HepG2 (cell line): ENCODE measurements around the gene NAA38. TPM values are rescaled to one million over a fixed set of nuclear protein-coding genes. Genes with fewer than 3 reads are reported as not detected.

Source experiments
- ARID5B ChIP-seq: IDR thresholded peaks from 2 replicates; pipeline ENCODE4 v1.4.0; 2020; ENCODE audit warnings: mild to moderate bottlenecking, missing genetic modification reagents
- LCORL ChIP-seq, 2 experiments: fragments of 450-650 bp in 1 of 2; sonication (generic) in 1 of 2; formaldehyde crosslinking in 1 of 2; IDR thresholded peaks; 2 replicates each; pipeline versions ENCODE4 v1.5.0 to v1.6.1; 2017 to 2020; ENCODE audit warnings: antibody characterized with exemption in 1 of 2, missing genetic modification reagents in 1 of 2
- NBN ChIP-seq: fragments of 450-650 bp; conservative IDR thresholded peaks from 2 replicates; pipeline ENCODE4 v1.6.1; 2017
- NFYC ChIP-seq: IDR thresholded peaks from 2 replicates; pipeline ENCODE4 v1.6.1; 2016; ENCODE audit warnings: missing genetic modification reagents, missing compliant biosample characterization
- PHF8 ChIP-seq: sonication (generic); formaldehyde crosslinking; IDR thresholded peaks from 2 replicates; pipeline ENCODE4 v1.5.0; 2020; ENCODE audit warnings: missing genetic modification reagents
- RARA ChIP-seq: IDR thresholded peaks from 2 replicates; pipeline ENCODE4 v1.6.1; 2016; ENCODE audit warnings: missing genetic modification reagents, missing compliant biosample characterization
- SAP130 ChIP-seq: IDR thresholded peaks from 2 replicates; pipeline ENCODE4 v1.6.1; 2016; ENCODE audit warnings: low read depth
- TFDP1 ChIP-seq: IDR thresholded peaks from 2 replicates; pipeline ENCODE4 v1.6.1; 2016; ENCODE audit warnings: missing compliant biosample characterization, missing genetic modification reagents, borderline replicate concordance
- ZMYM2 ChIP-seq: sonication (generic); formaldehyde crosslinking; IDR thresholded peaks from 2 replicates; pipeline ENCODE4 v1.8.0; 2022; ENCODE audit warnings: mild to moderate bottlenecking, missing genetic modification reagents
- ZNF282 ChIP-seq: fragments of 450-650 bp; IDR thresholded peaks from 2 replicates; pipeline ENCODE4 v1.6.1; 2018; ENCODE audit not compliant: partially characterized antibody
- ZNF546 ChIP-seq: sonication (generic); formaldehyde crosslinking; conservative IDR thresholded peaks from 2 replicates; pipeline ENCODE4 v1.8.1; 2023; ENCODE audit warnings: mild to moderate bottlenecking, missing genetic modification reagents
- ZNF616 ChIP-seq: sonication (generic); formaldehyde crosslinking; IDR thresholded peaks from 2 replicates; pipeline ENCODE4 v1.5.0; 2020; ENCODE audit warnings: low read depth, mild to moderate bottlenecking, missing genetic modification reagents
- ZNF672 ChIP-seq: sonication (generic); formaldehyde crosslinking; IDR thresholded peaks from 2 replicates; pipeline ENCODE4 v1.8.1; 2022; ENCODE audit warnings: missing genetic modification reagents
- ZNF687 ChIP-seq: sonication (generic); formaldehyde crosslinking; IDR thresholded peaks from 2 replicates; pipeline ENCODE4 v1.5.1; 2020; ENCODE audit warnings: mild to moderate bottlenecking, missing genetic modification reagents, moderate library complexity
- ZNF800 ChIP-seq: sonication (generic); formaldehyde crosslinking; IDR thresholded peaks from 2 replicates; pipeline ENCODE4 v1.4.0; 2020; ENCODE audit warnings: missing genetic modification reagents
- polyA plus RNA-seq, 8 experiments: library from polyadenylated mRNA; depleted of rRNA in 3 of 8; stranded (reverse) in 7 of 8; unstranded in 1 of 8; fragments of >200 nt; fragmentation: Illumina TruSeq in 4 of 8; extraction: Trizol in 4 of 8; gene quantifications; 2 replicates each; pipeline versions ENCODE4 v1.2.1 to v1.2.3, GENCODE V29; 2011 to 2016; ENCODE audit warnings: low read depth in 4 of 8, missing spikeins in 1 of 8, mixed read lengths in 1 of 8; ENCODE audit not compliant: insufficient read depth in 1 of 8
- total RNA-seq, 5 experiments: library from RNA; depleted of rRNA; stranded (reverse); fragments of >200 nt; fragmentation: Illumina TruSeq; extraction: Trizol; gene quantifications; 2 replicates each; pipeline ENCODE4 v1.2.3, GENCODE V29; 2016; ENCODE audit warnings: low read depth in 1 of 5

NAA38 gene
- total and polyA plus RNA-seq, 2 of the 13 experiments (the other 11 are each of a cell fraction or from before 2014, with no cell fraction given), result 46.9 to 91.6 TPM

GRCh38 chr17:7887482-7888183 lies 30.3 kb upstream of the NAA38 start (continued):
- peak; percentile 89 for TF ChIP-seq ZNF687 (CRISPR knock-in tag)
- TF ChIP-seq ZMYM2 (CRISPR knock-in tag), result no peak
- peak; percentile 13; the same call in 1 of the 2 replicates for TF ChIP-seq TFDP1
- TF ChIP-seq ZNF546 (CRISPR knock-in tag), result no peak
- peak; percentile 60 for TF ChIP-seq ARID5B (CRISPR knock-in tag)
- no peak for TF ChIP-seq NBN
- no peak for TF ChIP-seq ZNF616 (CRISPR knock-in tag)
- TF ChIP-seq ZNF800, result no peak; the same call in 1 of the 2 replicates
- TF ChIP-seq SAP130, result peak; percentile 80
- TF ChIP-seq NFYC, result no peak
- TF ChIP-seq PHF8 (CRISPR knock-in tag), result peak; percentile 71
- peak; percentile 91 for TF ChIP-seq RARA (CRISPR knock-in tag)
- no peak for TF ChIP-seq LCORL (IDR thresholded peaks at IDR 0.05)
- TF ChIP-seq LCORL (CRISPR knock-in tag; IDR thresholded peaks at IDR 0.05), result peak; percentile 62
- no peak for TF ChIP-seq ZNF282
- TF ChIP-seq ZNF672, result no peak
- TF ChIP-seq, all 625 proteins: peak for 134
